ENCODE data around the gene MYO7B. TPM values are rescaled to one million over a fixed set of nuclear protein-coding genes. Genes with fewer than 3 reads are reported as not detected.

The MYO7B gene
- polyA plus RNA-seq, 1 of the 3 experiments (the other 2 are of a cell fraction): 0.08 TPM

DNA sequence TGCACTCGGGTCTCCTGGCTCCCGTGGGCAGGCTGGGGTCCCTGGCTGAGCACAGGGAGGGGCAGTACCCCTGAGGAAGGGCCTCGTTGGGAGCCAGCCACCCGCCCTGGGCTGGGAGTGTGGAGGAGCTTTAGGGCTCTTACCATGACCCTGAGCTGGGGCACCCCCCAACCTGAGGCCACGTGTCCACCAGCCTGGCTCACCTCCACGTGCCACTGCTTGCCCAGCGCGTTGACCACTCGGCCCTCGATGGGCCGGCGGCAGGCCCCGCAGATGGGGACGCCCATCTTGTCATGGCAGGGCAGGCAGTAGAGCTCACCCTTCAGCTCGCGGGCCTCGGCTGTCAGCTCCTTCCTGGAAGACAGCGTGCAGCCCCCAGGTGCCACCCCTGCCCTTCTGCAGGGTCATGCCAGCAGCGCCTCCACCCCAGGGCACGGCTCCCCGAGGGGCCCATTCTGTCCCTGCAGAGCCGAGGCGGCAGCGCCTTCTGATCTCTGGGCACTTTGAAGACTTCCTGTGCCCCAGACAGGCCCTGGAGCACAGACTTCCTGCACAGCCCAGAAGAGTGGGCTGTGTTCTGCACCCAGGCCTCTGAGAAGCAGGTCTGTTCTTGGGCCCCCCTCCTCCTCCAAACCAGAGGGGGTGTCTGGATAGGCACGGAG, 106.5 kb downstream of the MYO7B start:
- H3K9me3 ChIP-seq: no peaks in the 10 kb centered on the region
- H3K4me1 ChIP-seq (ENCODE audit: control insufficient read depth in 1 of 2, insufficient read depth in 2 of 2, low read depth in 1 of 2, low read length in 1 of 2): peaks cover 10 to 29% of the 10 kb centered on the region in 2 experiments; a peak in 3 of 4 replicates
- no peak overlapping the region for H3K4me3 ChIP-seq (ENCODE audit: low read depth in 2 of 2, low read length in 1 of 2)
- CTCF ChIA-PET: interaction anchor here (0.7 to 3.6 kb wide), 3 partner anchors 11 to 219 kb away, joined by 3 to 13 read pairs (median 4); partner anchors contain the start of gene LIMS2
- TF ChIP-seq FOXM1 (IDR thresholded peaks at IDR 0.05; ENCODE audit: low read depth) (no peak), RCOR1 (IDR thresholded peaks at IDR 0.05; ENCODE audit: low read length) (no peak), TAF1 (IDR thresholded peaks at IDR 0.05; ENCODE audit: borderline replicate concordance, low read depth, low read length) (no peak), FOXJ3 (CRISPR knock-in tag; IDR thresholded peaks at IDR 0.05) (no peak), TCF12 (IDR thresholded peaks at IDR 0.05) (no peak), GATA2 (CRISPR knock-in tag; IDR thresholded peaks at IDR 0.05) (no peak), NFIC (IDR thresholded peaks at IDR 0.05; ENCODE audit: borderline replicate concordance) (no peak), EZH2phosphoT487 (IDR thresholded peaks at IDR 0.05; ENCODE audit: borderline replicate concordance, low read depth) (no peak), SIN3A (IDR thresholded peaks at IDR 0.05; ENCODE audit: borderline replicate concordance, low read depth, low read length) (no peak), YY1 (IDR thresholded peaks at IDR 0.05; ENCODE audit: low read depth) (no peak), NRF1 (IDR thresholded peaks at IDR 0.05; ENCODE audit: low read depth, low read length) (no peak), RFX5 (IDR thresholded peaks at IDR 0.05; ENCODE audit: low read length) (no peak), RXRA (IDR thresholded peaks at IDR 0.05; ENCODE audit: borderline replicate concordance, low read depth) (no peak)
- TF ChIP-seq, protein P1, sequence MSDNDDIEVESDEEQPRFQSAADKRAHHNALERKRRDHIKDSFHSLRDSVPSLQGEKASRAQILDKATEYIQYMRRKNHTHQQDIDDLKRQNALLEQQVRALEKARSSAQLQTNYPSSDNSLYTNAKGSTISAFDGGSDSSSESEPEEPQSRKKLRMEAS (IDR thresholded peaks at IDR 0.05; ENCODE audit: low read depth): no peak
- TF ChIP-seq, protein P2, sequence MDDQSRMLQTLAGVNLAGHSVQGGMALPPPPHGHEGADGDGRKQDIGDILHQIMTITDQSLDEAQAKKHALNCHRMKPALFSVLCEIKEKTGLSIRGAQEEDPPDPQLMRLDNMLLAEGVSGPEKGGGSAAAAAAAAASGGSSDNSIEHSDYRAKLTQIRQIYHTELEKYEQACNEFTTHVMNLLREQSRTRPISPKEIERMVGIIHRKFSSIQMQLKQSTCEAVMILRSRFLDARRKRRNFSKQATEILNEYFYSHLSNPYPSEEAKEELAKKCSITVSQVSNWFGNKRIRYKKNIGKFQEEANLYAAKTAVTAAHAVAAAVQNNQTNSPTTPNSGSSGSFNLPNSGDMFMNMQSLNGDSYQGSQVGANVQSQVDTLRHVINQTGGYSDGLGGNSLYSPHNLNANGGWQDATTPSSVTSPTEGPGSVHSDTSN (IDR thresholded peaks at IDR 0.05): no peak
- TF ChIP-seq, protein P3, sequence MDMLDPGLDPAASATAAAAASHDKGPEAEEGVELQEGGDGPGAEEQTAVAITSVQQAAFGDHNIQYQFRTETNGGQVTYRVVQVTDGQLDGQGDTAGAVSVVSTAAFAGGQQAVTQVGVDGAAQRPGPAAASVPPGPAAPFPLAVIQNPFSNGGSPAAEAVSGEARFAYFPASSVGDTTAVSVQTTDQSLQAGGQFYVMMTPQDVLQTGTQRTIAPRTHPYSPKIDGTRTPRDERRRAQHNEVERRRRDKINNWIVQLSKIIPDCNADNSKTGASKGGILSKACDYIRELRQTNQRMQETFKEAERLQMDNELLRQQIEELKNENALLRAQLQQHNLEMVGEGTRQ (IDR thresholded peaks at IDR 0.05; ENCODE audit: borderline replicate concordance, low read depth, low read length): no peak
- 90% methylated on average over 16 of the region's 25 CpGs for WGBS (ENCODE audit: low lambda C conversion rate)
- no peak overlapping the region for H3K9ac ChIP-seq
- H3K79me2 ChIP-seq (ENCODE audit: insufficient read depth): no peaks in the 10 kb centered on the region
- DNase-seq: no peak
- no peak overlapping the region for H2AFZ ChIP-seq (ENCODE audit: low read depth)
- H4K20me1 ChIP-seq (ENCODE audit: insufficient read depth): no peaks in the 10 kb centered on the region
- POLR2A ChIA-PET: no interaction called here
- H3K27ac ChIP-seq (ENCODE audit: low read depth in 2 of 2, low read length in 1 of 2): peak overlapping the region in 1 of 2 experiments; percentile 16; a peak in 1 of 4 replicates
- no peaks in the 10 kb centered on the region for H3F3A ChIP-seq (replicated peaks; ENCODE audit: insufficient read depth)
- no peaks in the 10 kb centered on the region for H3K9me2 ChIP-seq
- no peak overlapping the region for H3K4me2 ChIP-seq
- H3K36me3 ChIP-seq (replicated peaks in 1 of 2; ENCODE audit: control insufficient read depth in 1 of 2, insufficient read depth in 2 of 2, low read length in 1 of 2): no peaks in the 10 kb centered on the region
- H3K27me3 ChIP-seq (ENCODE audit: insufficient read depth): no peaks in the 10 kb centered on the region
